Ovary (tissue), 9 donors: Measurements from ENCODE around the gene HBD. TPM values are rescaled to one million over a fixed set of nuclear protein-coding genes. Genes with fewer than 3 reads are reported as not detected.

Source experiments
- DNase-seq, 5 donors: peaks; one replicate each; pipeline ENCODE4 v3.0.0-alpha.2; 2019 to 2020
- H3K27ac ChIP-seq, 2 donors: fragments of 200-600 bp; one replicate each; pipeline versions ENCODE4 v1.5.1 to v1.8.0; 2019 to 2022
- H3K27me3 ChIP-seq: fragments of 200-600 bp; one replicate; pipeline ENCODE4 v1.8.0; 2022
- H3K36me3 ChIP-seq: fragments of 200-600 bp; sonication (generic); one replicate; pipeline ENCODE4 v1.5.1; 2019
- H3K4me1 ChIP-seq: one replicate; pipeline ENCODE4 v1.8.1; 2013; ENCODE audit warnings: mild to moderate bottlenecking, moderate library complexity; ENCODE audit not compliant: insufficient read depth
- H3K4me3 ChIP-seq: fragments of 200-600 bp; sonication (generic); one replicate; pipeline ENCODE4 v1.5.1; 2017
- H3K9me3 ChIP-seq, 2 donors: fragments of 200-600 bp in 1 of 2; sonication (generic) in 1 of 2; one replicate each; pipeline versions ENCODE4 v1.5.1 to v1.8.1; 2013 to 2019; ENCODE audit warnings: mild to moderate bottlenecking in 1 of 2, moderate library complexity in 1 of 2
- CTCF ChIP-seq, 3 donors: fragments of 450-650 bp in 2 of 3; fragments of 200-600 bp in 1 of 3; IDR thresholded peaks; one replicate each; pipeline versions ENCODE4 v1.5.1 to v1.8.0; 2016 to 2022; ENCODE audit warnings: antibody characterized with exemption in 3 of 3, mild to moderate bottlenecking in 1 of 3
- EP300 ChIP-seq: sonication (generic); formaldehyde crosslinking; IDR thresholded peaks from one replicate; pipeline ENCODE4 v1.6.1; 2017; ENCODE audit warnings: antibody characterized with exemption
- POLR2A ChIP-seq: fragments of 450-650 bp; IDR thresholded peaks from one replicate; pipeline ENCODE4 v1.6.1; 2017; ENCODE audit warnings: antibody characterized with exemption, mild to moderate bottlenecking, moderate library complexity
- WGBS, 3 donors: extraction: QIAGEN DNeasy Blood & Tissue Kit in 1 of 3; methylation state at CpG; one replicate each; pipeline versions ENCODE4 v1.1.5 to v1.1.7; 2013 to 2017; 5-methylcytosine and 5-hydroxymethylcytosine counted together
- intact Hi-C, 4 donors: fragments of 100-400 bp; cut with DNase I; formaldehyde crosslinking; loops; one replicate each; pipeline versions ENCODE4 v1.11.0 to v1.15.1; 2022 to 2023
- polyA plus RNA-seq, 2 donors: library from polyadenylated mRNA; stranded (reverse); fragments of 200-250 nt in 1 of 2; fragments of 350-450 nt in 1 of 2; fragmentation: Illumina TruSeq in 1 of 2; extraction: RNeasy Lipid Tissue Mini Kit (QIAGEN cat#74804) in 1 of 2; gene quantifications; one replicate each; pipeline ENCODE4 v1.2.3, GENCODE V29; 2013 to 2014
- total RNA-seq, 7 donors: library from RNA; depleted of rRNA in 2 of 7; stranded (reverse); fragments of >200 nt in 2 of 7; fragmentation: NEBNext Ultra II Directional in 3 of 7; extraction: Animal tissue kit (Norgen Biotek cat#: 25700) in 3 of 7; gene quantifications; one replicate each; pipeline versions ENCODE4 v1.1.0 to v1.2.4, GENCODE V29; 2016 to 2023
- donor health status: DM: no; HTN: no; CAD: no; lungs with moderate emphysema.
- donor health status: DM: no; HTN: no; CAD: no.
- donor health status: Bipolar disorder and iron deficiency.
- donor health status: DM: yes; HTN: yes; CAD: no.
- donor health status: DM: no; HTN: no; CAD: no.
- donor health status: DM: yes; HTN: yes; CAD: no.

The HBD gene
- total and polyA plus RNA-seq, 9 donors, result 2.4 to 3.2 TPM; not detected in 7

GRCh38 chr11:5242208-5242607 lies 7.9 kb upstream of the HBD start:
- intact Hi-C loops, result no loop called here
- Histone ChIP-seq H3K27ac (no peak overlapping the region), H3K4me1 (no peaks in the 10 kb centered on the region), H3K27me3 (no peaks in the 10 kb centered on the region), H3K36me3 (no peaks in the 10 kb centered on the region), H3K4me3 (no peak overlapping the region), H3K9me3 (no peaks in the 10 kb centered on the region)
- TF ChIP-seq CTCF (IDR thresholded peaks at IDR 0.05), result no peak
- TF ChIP-seq EP300, result no peak
- TF ChIP-seq POLR2A, result no peak
- 44 to 59% (median 53%) methylated on average over 2 of the region's 2 CpGs for WGBS, 3 donors
- no peak for DNase-seq

GRCh38 chr11:5241458-5241857 lies 7.2 kb upstream of the HBD start:
- TF ChIP-seq POLR2A, result no peak
- no peak for TF ChIP-seq CTCF (IDR thresholded peaks at IDR 0.05)
- no peak for TF ChIP-seq EP300
- no peaks in the 10 kb centered on the region for H3K9me3 ChIP-seq
- no peaks in the 10 kb centered on the region for H3K27me3 ChIP-seq
- intact Hi-C loops, result no loop called here
- no peak overlapping the region for H3K4me3 ChIP-seq
- no peak overlapping the region for H3K27ac ChIP-seq
- no peak for DNase-seq
- no peaks in the 10 kb centered on the region for H3K36me3 ChIP-seq
- WGBS, 3 donors, result 49 to 57% (median 50%) methylated on average over 3 of the region's 3 CpGs
- H3K4me1 ChIP-seq, result no peaks in the 10 kb centered on the region

GRCh38 chr11:5240458-5240857 lies 6.2 kb upstream of the HBD start:
- intact Hi-C loops, result no loop called here
- no peaks in the 10 kb centered on the region for H3K4me1 ChIP-seq
- H3K4me3 ChIP-seq, result no peak overlapping the region
- no peak overlapping the region for H3K27ac ChIP-seq
- TF ChIP-seq CTCF (IDR thresholded peaks at IDR 0.05) (no peak), EP300 (no peak), POLR2A (no peak)
- DNase-seq, result no peak
- WGBS, 3 donors, result 66 to 85% (median 81%) methylated on average over 2 of the region's 2 CpGs
- no peaks in the 10 kb centered on the region for H3K36me3 ChIP-seq
- H3K27me3 ChIP-seq, result no peaks in the 10 kb centered on the region
- H3K9me3 ChIP-seq, result no peaks in the 10 kb centered on the region

- Histone ChIP-seq H3K9me3 (no peaks in the 10 kb centered on the region), H3K4me1 (no peaks in the 10 kb centered on the region), H3K36me3 (no peaks in the 10 kb centered on the region), H3K4me3 (no peak overlapping the region), H3K27me3 (no peaks in the 10 kb centered on the region), H3K27ac (no peak overlapping the region)
- DNase-seq, result no peak
- TF ChIP-seq POLR2A (no peak), CTCF (IDR thresholded peaks at IDR 0.05) (no peak), EP300 (no peak)
- 69 to 85% (median 76%) methylated on average over 1 of the region's 1 CpG for WGBS, 3 donors
- intact Hi-C loops, result no loop called here
These were observed 5.8 kb upstream of the HBD start for GRCh38 chr11:5240056-5240455.

- TF ChIP-seq CTCF (IDR thresholded peaks at IDR 0.05), result no peak
- TF ChIP-seq EP300, result no peak
- no peak for TF ChIP-seq POLR2A
- no peaks in the 10 kb centered on the region for H3K27me3 ChIP-seq
- H3K4me1 ChIP-seq, result no peaks in the 10 kb centered on the region
- H3K4me3 ChIP-seq, result no peak overlapping the region
- H3K36me3 ChIP-seq, result no peaks in the 10 kb centered on the region
- intact Hi-C loops, result no loop called here
- H3K27ac ChIP-seq, result no peak overlapping the region
- no peaks in the 10 kb centered on the region for H3K9me3 ChIP-seq
- DNase-seq, result no peak
These were observed 4.8 kb upstream of the HBD start for GRCh38 chr11:5239046-5239445.
